Mammary epithelial cell (primary cell): ENCODE measurements around the gene SYNE1.

Source experiments
- CTCF ChIP-seq, 2 donors: IDR thresholded peaks in 1 of 2; conservative IDR thresholded peaks in 1 of 2; 2 replicates each; pipeline ENCODE4 v1.5.1; 2011 to 2012; ENCODE audit warnings: inconsistent platforms in 2 of 2, low read length in 2 of 2, mild to moderate bottlenecking in 2 of 2, control low read depth in 1 of 2, low read depth in 1 of 2; ENCODE audit not compliant: insufficient read depth in 1 of 2; ENCODE audit errors: extremely low read depth in 1 of 2
- EZH2 ChIP-seq: IDR thresholded peaks from 2 replicates; pipeline ENCODE4 v1.6.1; 2012; ENCODE audit warnings: low read length, inconsistent platforms, borderline replicate concordance

- TF ChIP-seq CTCF (conservative IDR thresholded peaks at IDR 0.05 in 1 of 2, IDR thresholded peaks at IDR 0.05 in 1 of 2; ENCODE audit: extremely low read depth in 1 of 2, insufficient read depth in 1 of 2, low read depth in 1 of 2, low read length in 2 of 2) (no peak), EZH2 (no peak)
These were observed 74.0 kb downstream of the SYNE1 start for GRCh38 chr6:152563177-152563576.
